Cerebellar cortex (tissue), 1 donor: ENCODE data around the gene F8.

ENCODE experiments used
- DNase-seq: peaks from one replicate; pipeline ENCODE4 v3.0.0-alpha.2; 2015; ENCODE audit warnings: low spot score

The F8 gene

DNA sequence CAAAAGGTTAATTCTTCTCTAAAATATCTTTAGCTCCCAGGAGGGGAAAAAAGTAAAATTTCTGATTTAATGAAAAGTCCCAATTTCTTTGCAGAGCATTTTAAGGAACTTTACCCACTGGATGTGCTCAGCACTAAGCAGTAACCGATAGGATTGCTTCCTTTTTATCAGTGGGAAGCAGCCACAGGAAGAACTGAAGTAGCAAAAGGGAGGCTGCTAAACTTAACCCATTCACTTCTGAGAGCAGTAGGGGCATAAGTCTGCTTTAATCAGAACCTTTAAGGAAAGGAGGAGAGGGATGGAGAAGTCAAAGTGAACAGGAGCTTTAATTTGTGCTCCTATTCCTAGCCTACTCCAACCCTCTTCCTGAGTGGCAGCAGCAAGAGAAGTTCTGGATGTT, at the start of gene F8:
F8 (minus strand) TSS at position 139 of the 400 bp plus-strand sequence. CDS start 171 bp downstream, outside the sequence.
- DNase-seq: no peak

DNA sequence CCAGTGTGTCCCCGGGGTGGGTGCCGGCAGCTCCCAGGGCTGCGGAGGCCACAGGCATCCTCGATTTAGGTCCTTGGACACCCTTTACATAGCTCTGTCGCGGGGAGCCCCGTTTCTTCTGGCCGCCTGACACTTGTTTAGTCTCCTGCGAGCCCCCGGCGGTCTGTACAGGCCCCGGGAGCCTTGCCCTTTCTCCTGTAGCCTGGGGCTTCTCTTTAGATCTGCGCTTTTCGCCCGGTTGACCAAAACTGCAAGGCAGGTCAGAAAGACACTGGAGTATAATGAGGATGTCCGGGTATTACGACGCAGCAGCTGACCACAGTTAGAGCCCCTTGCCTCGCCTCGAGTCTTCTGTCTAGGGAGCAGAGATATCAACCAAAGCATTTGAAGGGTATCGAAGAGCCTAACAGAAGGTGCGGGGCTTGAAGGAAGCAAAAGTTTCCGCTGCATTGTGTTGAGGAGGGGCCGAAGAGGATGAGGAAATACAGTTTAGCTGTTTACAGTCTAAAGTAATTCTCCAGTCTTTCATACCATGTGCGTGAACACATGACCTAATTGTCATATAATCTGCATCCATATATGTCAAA, 49.3 kb upstream of the F8 start:
- DNase-seq: no peak

DNA sequence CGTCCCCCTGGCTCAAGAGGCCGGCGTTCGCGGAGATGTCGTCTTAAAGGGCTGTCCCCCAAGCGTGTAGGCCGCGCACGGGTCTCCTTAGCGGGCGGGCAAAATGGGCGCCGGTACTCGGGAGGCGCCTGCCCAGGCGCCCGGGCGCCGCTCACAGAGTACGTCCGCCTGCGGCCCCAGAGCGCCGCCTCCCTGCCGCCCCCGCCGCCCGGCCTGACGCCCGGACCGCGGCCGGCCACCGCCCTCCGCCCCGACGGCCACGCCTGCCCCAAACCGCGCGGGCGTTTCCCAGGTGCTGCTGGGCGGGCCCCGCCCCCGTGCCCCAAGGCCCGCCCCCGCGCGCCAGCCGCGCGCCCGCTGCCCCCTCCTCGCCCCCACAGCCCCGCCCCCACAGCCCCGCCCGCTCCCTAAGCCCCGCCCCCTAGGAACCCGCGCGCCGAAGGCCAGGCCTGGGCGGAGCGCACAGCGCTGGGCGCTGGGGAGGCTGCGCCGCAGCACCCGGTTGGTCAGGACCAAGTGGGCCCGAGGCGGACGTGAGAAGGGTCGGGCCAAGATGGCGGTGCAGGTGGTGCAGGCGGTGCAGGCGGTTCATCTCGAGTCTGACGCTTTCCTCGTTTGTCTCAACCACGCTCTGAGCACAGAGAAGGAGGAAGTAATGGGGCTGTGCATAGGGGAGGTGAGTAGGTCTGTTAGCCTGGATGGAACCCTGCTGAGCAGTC, 48.6 kb upstream of the F8 start, which contains the start of the genes BRCC3, CMC4 and MTCP1:
BRCC3 (plus strand) TSS at position 534 of the 719 bp plus-strand sequence; CDS start at position 554, 20 bp downstream.
CMC4 (minus strand) TSS at position 162 of the 719 bp plus-strand sequence. CDS start 7,113 bp downstream, outside the sequence.
MTCP1 (minus strand) TSS at position 162 of the 719 bp plus-strand sequence. CDS start 5,126 bp downstream, outside the sequence.
- DNase-seq: peak; percentile 77

- no peak for DNase-seq
These were observed 48.1 kb upstream of the F8 start for GRCh38 chrX:155070663-155070974.

DNA sequence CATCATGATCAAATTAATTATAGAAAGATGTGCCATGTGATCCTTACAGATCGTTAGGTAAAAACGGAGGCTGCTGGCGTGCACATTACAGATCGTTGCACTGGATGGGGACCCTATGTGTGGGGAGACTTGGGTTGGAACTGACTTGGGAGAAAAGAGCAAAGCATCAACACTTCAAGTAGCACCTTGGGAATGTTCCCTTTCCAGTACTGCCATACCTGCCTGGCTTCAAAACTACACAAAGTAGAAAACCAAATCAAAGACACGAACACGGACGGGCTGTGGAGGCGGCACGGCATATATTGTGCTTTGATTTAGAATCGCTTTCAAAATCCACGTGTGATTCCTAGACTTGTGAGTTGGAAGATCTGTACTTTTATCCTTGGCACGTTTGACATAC, 47.5 kb upstream of the F8 start:
- no peak for DNase-seq

GRCh38 chrX:155069414-155069813, 46.9 kb upstream of the F8 start:
- DNase-seq: no peak

- no peak for DNase-seq
These were observed 45.6 kb upstream of the F8 start for GRCh38 chrX:155068165-155068564.

DNA sequence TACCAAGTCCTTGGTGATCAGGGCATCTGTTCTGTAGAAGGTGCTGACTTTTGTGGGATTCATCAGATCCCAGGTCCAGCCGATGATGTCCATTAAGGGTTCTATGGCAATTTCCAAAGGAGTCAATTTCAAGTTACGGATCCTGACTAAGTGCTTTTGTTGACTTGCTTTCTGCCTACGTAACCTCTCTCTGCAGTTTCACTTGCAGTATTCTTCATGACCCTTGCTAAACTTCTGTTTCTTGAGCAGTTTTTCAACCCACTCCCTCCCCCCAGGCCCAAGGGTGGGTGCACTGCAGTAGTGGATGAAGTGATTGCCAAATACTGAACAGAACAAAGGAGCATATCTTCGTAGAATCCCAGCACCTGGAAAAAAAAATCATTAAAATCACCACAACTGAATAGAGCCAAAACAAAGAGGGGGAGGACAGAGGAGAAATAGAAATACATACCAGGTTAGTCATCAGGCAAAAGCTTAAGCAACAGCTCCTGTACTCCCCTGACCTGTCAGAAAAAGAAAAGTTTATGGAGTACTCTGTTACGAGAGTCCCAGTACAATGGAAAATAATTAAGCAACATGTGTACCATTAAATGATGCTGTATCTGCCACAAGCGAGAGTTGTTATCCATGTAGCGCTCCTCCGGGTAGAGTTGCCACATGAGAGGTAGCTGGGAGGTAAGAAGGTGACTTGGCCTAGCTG, 42.7 kb upstream of the F8 start:
- DNase-seq: no peak

- no peak for DNase-seq
These were observed 39.2 kb upstream of the F8 start for GRCh38 chrX:155061760-155062159.

GRCh38 chrX:155056877-155057792, 34.6 kb upstream of the F8 start:
- DNase-seq: peak; percentile 61

GRCh38 chrX:155056471-155056870, 33.9 kb upstream of the F8 start:
- DNase-seq: no peak

DNA sequence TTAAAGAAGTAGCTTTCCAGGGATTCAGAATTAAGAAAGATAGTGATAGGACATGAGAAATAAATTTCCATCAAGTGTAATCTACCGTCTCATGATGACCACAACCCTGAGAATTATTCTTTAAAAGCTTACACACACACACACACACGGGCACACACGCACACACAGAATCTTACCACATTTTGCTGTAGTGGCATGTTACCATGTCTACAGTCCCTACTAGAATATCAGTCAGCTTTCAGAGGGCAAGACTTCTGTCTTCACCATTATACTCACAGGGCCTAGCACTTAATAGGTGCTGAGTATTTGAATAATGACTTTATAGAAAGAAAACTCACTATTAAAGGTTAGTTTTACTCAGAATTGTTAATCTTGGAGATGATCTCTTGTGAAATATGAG, 33.0 kb upstream of the F8 start:
- DNase-seq: no peak

- no peak for DNase-seq
These were observed 31.7 kb upstream of the F8 start for GRCh38 chrX:155054255-155054654.

DNA sequence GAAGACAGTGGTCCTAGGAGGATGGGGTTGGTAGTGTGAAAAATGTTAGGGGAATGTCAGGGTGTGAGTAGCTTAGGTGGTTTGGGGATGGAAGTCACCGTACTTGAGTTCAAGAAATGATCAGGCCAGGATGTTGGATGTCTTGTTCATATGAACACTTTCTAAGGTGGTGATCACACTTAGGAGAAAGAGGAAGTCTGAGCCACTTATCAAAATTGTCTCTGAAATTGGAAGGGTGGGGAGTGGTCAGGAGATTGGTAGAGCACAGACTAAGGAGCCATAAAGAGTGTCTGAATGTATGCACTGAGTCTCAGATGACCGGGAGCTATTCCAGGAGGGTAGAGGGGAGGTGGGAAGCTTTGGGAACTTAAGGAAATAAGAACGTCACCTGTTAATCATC, 31.1 kb upstream of the F8 start:
- DNase-seq: no peak

DNA sequence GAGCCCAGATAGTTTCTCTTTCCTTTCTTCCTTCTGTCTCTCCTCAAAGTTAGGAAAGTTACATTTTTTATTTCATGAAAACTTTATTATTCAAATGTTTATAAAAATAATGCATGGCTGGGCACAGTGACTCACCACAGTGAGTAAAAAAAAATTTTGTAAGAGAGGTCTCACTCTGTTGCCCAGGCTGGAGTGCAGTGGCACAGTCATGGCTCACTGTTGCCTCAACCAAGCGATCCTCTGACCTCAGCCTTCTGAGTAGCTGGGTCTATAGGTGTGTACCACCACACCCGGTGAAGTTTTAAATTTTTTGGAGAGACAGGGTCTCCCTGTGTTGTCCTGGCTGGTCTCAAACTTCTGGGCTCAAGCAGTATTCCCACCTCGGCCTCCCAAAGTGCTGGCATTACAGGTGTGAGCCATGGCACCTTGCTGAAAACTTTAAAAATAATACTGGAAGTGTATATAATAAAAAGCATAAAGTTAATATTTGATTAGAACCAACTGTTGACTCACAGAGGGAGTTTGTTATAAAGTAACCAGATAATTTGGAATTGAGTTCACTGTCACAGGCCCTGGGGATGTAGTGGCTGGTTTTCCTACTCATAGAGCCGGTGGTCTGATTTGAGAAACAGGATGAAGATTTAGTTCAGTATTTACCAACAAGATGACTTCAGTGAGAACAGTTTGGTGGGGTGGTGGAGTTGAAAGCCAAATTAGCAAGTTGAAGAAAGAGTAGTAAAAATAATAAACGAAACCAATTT, 30.4 kb upstream of the F8 start:
- DNase-seq: no peak

DNA sequence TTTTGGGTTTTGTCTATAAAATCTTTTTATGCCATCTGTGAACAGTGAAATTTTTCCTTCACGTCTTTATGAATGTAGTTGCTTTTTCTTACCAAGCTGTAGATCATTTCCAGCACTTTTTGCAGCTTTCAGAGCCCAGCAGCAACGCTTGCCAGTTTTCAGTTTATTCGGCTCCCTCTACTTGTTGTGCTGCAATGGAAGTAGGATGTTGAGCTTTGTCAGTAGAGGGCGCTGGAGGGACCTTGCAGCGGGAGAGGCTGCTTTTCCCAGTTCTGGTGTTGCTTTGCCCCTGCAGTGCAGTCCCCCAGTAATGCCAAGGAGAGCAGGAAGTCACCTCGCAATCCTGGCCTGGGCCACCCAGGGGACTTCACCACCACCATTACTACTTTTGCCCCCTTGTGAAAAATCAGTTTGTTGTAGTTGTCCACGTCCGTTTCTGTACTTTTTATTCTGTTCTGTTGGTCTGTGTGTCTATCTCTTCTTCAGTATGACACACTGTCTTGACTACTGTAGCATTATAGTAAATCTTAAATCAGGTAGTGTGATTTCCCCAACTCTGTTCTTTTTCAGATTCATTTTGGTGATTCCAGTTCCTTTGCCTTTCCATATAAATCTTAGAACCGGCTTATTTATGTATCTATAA, 26.6 kb upstream of the F8 start:
- peak; percentile 55 for DNase-seq

GRCh38 chrX:155046811-155047528, 24.4 kb upstream of the F8 start:
- DNase-seq: no peak

GRCh38 chrX:155046129-155046810, 23.7 kb upstream of the F8 start:
- DNase-seq: no peak

GRCh38 chrX:155035688-155036087, 13.2 kb upstream of the F8 start:
- DNase-seq: no peak
